HS-5 (cell line): ENCODE measurements around the gene NLRP2B.
"Not testable (repeated sequence)": the region's sequence is repeated elsewhere in the genome, so short reads cannot be mapped to it uniquely, and the experiment has no call there.

Experiments used
- DNase-seq: peaks from one replicate; pipeline ENCODE4 v3.0.0-alpha.2; 2012; ENCODE audit warnings: low read depth

NLRP2B gene

GRCh38 chrX:57680160-57680559, at the start of gene NLRP2B:
TSS of gene NLRP2B (minus strand) at chrX:57680260.
- no peak for DNase-seq

- not testable (repeated sequence) for DNase-seq
Observed at GRCh38 chrX:57725995-57726394, 45.9 kb upstream of the NLRP2B start.

- DNase-seq: no peak
Observed at GRCh38 chrX:57681341-57681740, 1.3 kb upstream of the NLRP2B start.

- no peak for DNase-seq
Observed at GRCh38 chrX:57678686-57679428, 1.2 kb downstream of the NLRP2B start.

GRCh38 chrX:57677132-57677858, 2.8 kb downstream of the NLRP2B start:
- DNase-seq: no peak

- DNase-seq: no peak
Observed at GRCh38 chrX:57675320-57675719, 4.7 kb downstream of the NLRP2B start.

- no peak for DNase-seq
Observed at GRCh38 chrX:57674861-57675260, 5.2 kb downstream of the NLRP2B start.

GRCh38 chrX:57669961-57670360, 10.1 kb downstream of the NLRP2B start:
- DNase-seq: no peak

GRCh38 chrX:57667010-57667409, 13.1 kb downstream of the NLRP2B start:
- DNase-seq: no peak

GRCh38 chrX:57655065-57655464, 25.0 kb downstream of the NLRP2B start:
- no peak for DNase-seq

- no peak for DNase-seq
Observed at GRCh38 chrX:57652705-57653104, 27.4 kb downstream of the NLRP2B start.

GRCh38 chrX:57651169-57651919, 28.7 kb downstream of the NLRP2B start:
- no peak for DNase-seq

GRCh38 chrX:57647020-57647419, 33.0 kb downstream of the NLRP2B start:
- DNase-seq: no peak

GRCh38 chrX:57643698-57644097, 36.4 kb downstream of the NLRP2B start:
- no peak for DNase-seq

- DNase-seq: no peak
Observed at GRCh38 chrX:57641338-57641737, 38.7 kb downstream of the NLRP2B start.

- no peak for DNase-seq
Observed at GRCh38 chrX:57640674-57641016, 39.4 kb downstream of the NLRP2B start.

- DNase-seq: not testable (repeated sequence)
Observed at GRCh38 chrX:57629438-57629837, 50.6 kb downstream of the NLRP2B start.
